MG63 (cell line): ENCODE results near the gene NTM. TPM values are rescaled to one million over a fixed set of nuclear protein-coding genes. Genes with fewer than 3 reads are reported as not detected.
"Not testable (repeated sequence)": the region's sequence is repeated elsewhere in the genome, so short reads cannot be mapped to it uniquely, and the experiment has no call there.

ENCODE experiments used
- DNase-seq: peaks from one replicate; pipeline ENCODE4 v3.0.0-alpha.2; 2020
- H3K27me3 ChIP-seq: fragments of 250-450 bp; sonication (Bioruptor Pico); 2 replicates; pipeline ENCODE4 v1.5.1; 2020; ENCODE audit warnings: mild to moderate bottlenecking, moderate library complexity
- H3K36me3 ChIP-seq: fragments of 250-450 bp; sonication (Bioruptor Pico); 2 replicates; pipeline ENCODE4 v1.5.1; 2020; ENCODE audit warnings: mild to moderate bottlenecking, moderate library complexity
- H3K4me3 ChIP-seq: fragments of 250-450 bp; sonication (Bioruptor Pico); 2 replicates; pipeline ENCODE4 v1.5.1; 2020; ENCODE audit warnings: mild to moderate bottlenecking, moderate library complexity
- H3K9me3 ChIP-seq: fragments of 250-450 bp; sonication (Bioruptor Pico); 2 replicates; pipeline ENCODE4 v1.5.1; 2020; ENCODE audit warnings: mild to moderate bottlenecking, moderate library complexity
- total RNA-seq: library from RNA; depleted of rRNA; stranded (reverse); fragments of >200 nt; shearing (Covaris generic); gene quantifications from 2 replicates; pipeline ENCODE4 v1.2.3, GENCODE V29; 2014; ENCODE audit warnings: low replicate concordance

The NTM gene
- total RNA-seq, 1 experiment from 2014 or later: 4.0 TPM

DNA sequence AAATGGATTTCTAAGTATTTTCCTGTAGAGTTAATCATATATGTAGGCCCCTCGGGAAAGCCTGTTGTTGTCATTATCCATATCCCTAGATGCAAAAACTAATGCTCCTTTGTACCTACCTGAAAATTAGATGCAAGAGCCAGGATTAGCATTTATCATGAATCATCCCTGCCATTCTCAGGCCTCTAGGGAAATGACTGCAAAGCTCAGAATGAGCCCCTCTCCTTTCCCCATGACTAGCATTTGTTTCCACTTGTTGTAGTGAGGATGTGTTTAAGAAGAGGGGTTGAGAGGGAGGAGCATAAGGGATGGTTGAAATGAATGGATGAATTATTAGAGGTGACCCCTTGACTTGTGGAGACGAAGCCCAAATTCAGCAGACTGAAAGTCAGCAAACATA lies 537.9 kb downstream of the NTM start:
- Histone ChIP-seq H3K4me3 (no peak overlapping the region), H3K27me3 (no peaks in the 10 kb centered on the region), H3K36me3 (no peaks in the 10 kb centered on the region), H3K9me3 (no peaks in the 10 kb centered on the region)
- no peak for DNase-seq

GRCh38 chr11:131909426-131910177 lies 539.2 kb downstream of the NTM start:
- H3K27me3 ChIP-seq: no peaks in the 10 kb centered on the region
- DNase-seq: no peak
- H3K9me3 ChIP-seq: no peaks in the 10 kb centered on the region
- H3K4me3 ChIP-seq: no peak overlapping the region
- H3K36me3 ChIP-seq: no peaks in the 10 kb centered on the region

GRCh38 chr11:131910178-131910522 lies 539.7 kb downstream of the NTM start:
- no peaks in the 10 kb centered on the region for H3K9me3 ChIP-seq
- H3K36me3 ChIP-seq: no peaks in the 10 kb centered on the region
- no peaks in the 10 kb centered on the region for H3K27me3 ChIP-seq
- peak overlapping the region; percentile 17; the same call in 1 of the 2 replicates for H3K4me3 ChIP-seq
- DNase-seq: no peak

GRCh38 chr11:131910523-131911387 lies 540.3 kb downstream of the NTM start:
- peak overlapping the region; percentile 70 for H3K4me3 ChIP-seq
- H3K36me3 ChIP-seq: no peaks in the 10 kb centered on the region
- DNase-seq: peak; percentile 53
- no peaks in the 10 kb centered on the region for H3K27me3 ChIP-seq
- H3K9me3 ChIP-seq: no peaks in the 10 kb centered on the region

DNA sequence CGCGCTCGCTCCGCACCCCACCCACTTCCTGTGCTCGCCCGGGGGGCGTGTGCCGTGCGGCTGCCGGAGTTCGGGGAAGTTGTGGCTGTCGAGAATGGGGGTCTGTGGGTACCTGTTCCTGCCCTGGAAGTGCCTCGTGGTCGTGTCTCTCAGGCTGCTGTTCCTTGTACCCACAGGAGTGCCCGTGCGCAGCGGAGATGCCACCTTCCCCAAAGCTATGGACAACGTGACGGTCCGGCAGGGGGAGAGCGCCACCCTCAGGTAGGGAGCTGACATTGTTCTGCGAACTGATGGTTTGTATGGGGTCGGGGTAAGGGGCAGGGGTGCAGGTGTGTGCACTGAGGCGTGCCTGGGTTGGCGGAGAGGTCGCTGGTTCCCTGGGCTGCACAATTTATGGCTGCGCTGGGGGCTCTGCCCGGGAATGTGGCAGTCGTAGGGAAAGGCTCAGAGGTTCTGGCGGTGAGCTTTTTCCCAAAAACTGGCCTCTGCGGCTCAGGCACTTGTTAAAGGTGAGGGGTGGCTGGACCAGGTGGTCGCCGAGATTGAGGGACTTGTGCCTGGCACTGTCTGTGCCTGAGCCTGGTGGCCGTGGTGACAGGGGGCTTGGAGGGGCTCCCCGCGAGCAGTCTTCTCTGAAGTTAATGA lies 541.1 kb downstream of the NTM start:
- DNase-seq: peak; percentile 30
- peak overlapping the region; percentile 70 for H3K4me3 ChIP-seq
- not testable (repeated sequence) for H3K9me3 ChIP-seq

DNA sequence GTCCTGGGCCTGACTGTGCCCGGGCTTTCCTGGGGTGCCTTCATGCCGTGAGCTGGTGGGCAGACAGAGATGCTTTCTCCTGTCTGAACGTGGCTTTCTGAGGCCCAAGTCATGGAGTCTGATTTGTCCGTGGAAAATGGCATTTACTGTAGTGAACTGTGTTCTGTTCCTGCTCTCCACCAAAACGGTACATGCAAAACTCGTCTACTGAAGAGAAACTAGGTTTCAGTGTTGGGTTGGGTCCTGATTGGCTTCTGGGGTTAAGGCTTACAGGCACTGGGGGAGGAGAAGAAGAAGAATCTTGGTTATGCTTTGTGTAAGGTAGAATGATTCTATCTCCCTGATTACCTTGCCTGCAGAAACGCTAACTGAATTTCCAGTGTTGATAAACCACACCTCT lies 541.7 kb downstream of the NTM start:
- no peaks in the 10 kb centered on the region for H3K27me3 ChIP-seq
- no peaks in the 10 kb centered on the region for H3K36me3 ChIP-seq
- H3K9me3 ChIP-seq: no peaks in the 10 kb centered on the region
- no peak overlapping the region; the same call in 1 of the 2 replicates for H3K4me3 ChIP-seq
- DNase-seq: no peak

More for the DNA sequence above, 541.1 kb downstream of the NTM start:
- not testable (repeated sequence) for H3K36me3 ChIP-seq, H3K27me3 ChIP-seq

- H3K4me3 ChIP-seq: no peak overlapping the region
- no peaks in the 10 kb centered on the region for H3K27me3 ChIP-seq
- no peaks in the 10 kb centered on the region for H3K9me3 ChIP-seq
- no peaks in the 10 kb centered on the region for H3K36me3 ChIP-seq
- no peak for DNase-seq
Measured at GRCh38 chr11:131913267-131913666, 542.9 kb downstream of the NTM start.

DNA sequence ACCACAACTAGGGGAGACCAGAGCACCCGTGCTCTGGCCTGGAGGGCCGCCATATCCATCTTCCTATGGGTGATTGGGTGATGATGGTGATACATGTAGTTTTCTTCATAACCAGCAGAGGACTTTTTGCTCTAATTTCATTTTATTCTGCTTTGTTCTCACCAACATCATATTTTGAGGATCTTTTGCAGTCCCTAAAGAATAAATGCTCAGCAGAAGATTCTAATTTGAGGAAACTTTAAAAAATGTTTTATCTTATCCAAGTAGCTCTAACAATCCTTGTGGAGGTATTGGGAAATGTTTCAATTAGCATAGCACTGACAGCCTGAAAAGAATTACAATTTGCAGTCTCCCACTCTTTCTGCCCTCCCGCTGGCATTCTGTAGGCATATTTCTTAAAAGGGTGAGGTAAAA lies 544.0 kb downstream of the NTM start:
- Histone ChIP-seq H3K9me3 (no peaks in the 10 kb centered on the region), H3K36me3 (no peaks in the 10 kb centered on the region), H3K27me3 (no peaks in the 10 kb centered on the region), H3K4me3 (no peak overlapping the region)
- no peak for DNase-seq

- no peaks in the 10 kb centered on the region for H3K36me3 ChIP-seq
- no peaks in the 10 kb centered on the region for H3K27me3 ChIP-seq
- H3K9me3 ChIP-seq: no peaks in the 10 kb centered on the region
- DNase-seq: no peak
- no peak overlapping the region for H3K4me3 ChIP-seq
Measured at GRCh38 chr11:131916638-131917037, 546.2 kb downstream of the NTM start.

GRCh38 chr11:131917634-131918384 lies 547.4 kb downstream of the NTM start:
- Histone ChIP-seq H3K9me3 (no peaks in the 10 kb centered on the region), H3K4me3 (no peak overlapping the region), H3K36me3 (no peaks in the 10 kb centered on the region), H3K27me3 (no peaks in the 10 kb centered on the region)
- no peak for DNase-seq

DNA sequence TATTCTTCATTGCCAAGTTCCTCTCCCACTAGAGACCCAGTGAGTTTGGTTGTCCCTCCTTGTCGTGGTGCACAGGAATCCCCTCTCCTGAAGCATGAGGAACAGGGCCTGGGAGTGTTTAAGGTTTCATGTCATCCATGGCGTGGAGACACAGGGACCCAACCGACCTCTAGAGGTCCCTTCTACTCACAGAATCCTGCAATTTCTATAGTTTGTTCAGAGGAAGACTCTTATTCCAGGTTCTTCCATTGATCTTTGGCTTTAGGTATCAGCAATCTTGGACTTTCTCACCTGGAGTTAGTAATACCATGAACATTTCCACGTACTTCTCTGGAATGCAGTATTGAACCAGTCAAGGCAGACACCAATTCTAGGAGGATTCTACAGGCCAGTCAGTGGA lies 548.2 kb downstream of the NTM start:
- no peaks in the 10 kb centered on the region for H3K36me3 ChIP-seq
- no peak overlapping the region for H3K4me3 ChIP-seq
- H3K9me3 ChIP-seq: no peaks in the 10 kb centered on the region
- DNase-seq: no peak
- H3K27me3 ChIP-seq: no peaks in the 10 kb centered on the region

GRCh38 chr11:131922220-131922619 lies 551.8 kb downstream of the NTM start:
- Histone ChIP-seq H3K27me3 (no peaks in the 10 kb centered on the region), H3K9me3 (no peaks in the 10 kb centered on the region), H3K4me3 (no peak overlapping the region), H3K36me3 (no peaks in the 10 kb centered on the region)
- DNase-seq: peak; percentile 16

DNA sequence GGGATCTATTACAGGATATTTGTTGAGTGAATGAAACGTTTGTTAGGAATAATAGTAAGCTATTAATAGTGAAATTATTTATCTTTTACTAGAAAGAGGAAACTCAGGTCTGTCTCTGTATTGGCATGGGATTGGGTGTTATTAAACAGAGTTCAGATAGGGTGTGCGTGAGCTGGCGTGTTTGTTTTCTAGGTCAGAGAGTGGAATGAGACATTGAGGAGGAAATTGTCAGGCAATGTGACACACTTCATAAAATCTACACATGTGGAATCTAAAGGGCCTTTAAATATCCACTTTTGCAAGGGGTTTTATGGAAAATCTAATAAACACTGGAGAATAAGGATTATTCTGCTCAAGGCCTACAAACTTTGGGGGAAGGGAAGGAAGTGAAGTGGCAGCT lies 552.9 kb downstream of the NTM start:
- Histone ChIP-seq H3K27me3 (no peaks in the 10 kb centered on the region), H3K36me3 (no peaks in the 10 kb centered on the region), H3K9me3 (no peaks in the 10 kb centered on the region), H3K4me3 (no peak overlapping the region)
- DNase-seq: no peak

- no peak for DNase-seq
- H3K27me3 ChIP-seq: no peaks in the 10 kb centered on the region
- H3K9me3 ChIP-seq: no peaks in the 10 kb centered on the region
- no peaks in the 10 kb centered on the region for H3K36me3 ChIP-seq
- H3K4me3 ChIP-seq: no peak overlapping the region
Measured at GRCh38 chr11:131924001-131924400, 553.6 kb downstream of the NTM start.

DNA sequence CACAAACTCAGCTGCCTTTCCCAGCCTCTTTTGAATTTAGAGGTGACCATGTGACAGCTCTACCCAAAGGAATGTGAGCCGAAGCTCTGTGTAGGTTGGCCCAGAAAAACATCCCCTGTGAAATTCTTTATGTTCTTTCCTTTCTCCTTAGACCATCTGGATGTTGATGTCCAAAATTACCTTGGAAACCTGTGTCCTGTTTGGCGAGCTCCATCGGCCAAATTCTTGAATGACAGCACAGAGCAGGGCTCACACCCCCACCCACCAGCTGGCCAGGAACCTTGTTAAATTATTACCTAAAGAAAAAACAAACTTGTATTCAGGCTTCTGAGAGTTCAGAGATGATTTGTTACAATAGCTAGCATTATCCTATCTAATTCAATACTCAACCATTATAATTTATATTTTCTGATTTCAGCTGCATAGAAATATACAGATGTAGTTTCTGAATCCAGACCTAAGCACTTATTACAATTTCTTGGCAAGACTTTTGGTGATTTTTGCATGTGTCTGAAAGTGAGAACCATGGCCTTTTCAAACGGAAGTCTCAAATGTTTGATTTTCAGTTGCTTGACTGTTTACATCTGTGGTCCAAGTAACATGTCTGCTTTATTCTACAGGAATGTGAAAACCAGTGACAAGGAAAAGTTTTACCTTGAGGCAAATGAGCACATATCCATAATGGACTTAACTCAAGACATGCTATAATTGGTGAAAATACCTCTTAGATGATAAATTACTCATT lies 554.2 kb downstream of the NTM start:
- peak; percentile 35 for DNase-seq
- no peaks in the 10 kb centered on the region for H3K27me3 ChIP-seq
- H3K4me3 ChIP-seq: no peak overlapping the region
- H3K9me3 ChIP-seq: no peaks in the 10 kb centered on the region
- no peaks in the 10 kb centered on the region for H3K36me3 ChIP-seq

DNA sequence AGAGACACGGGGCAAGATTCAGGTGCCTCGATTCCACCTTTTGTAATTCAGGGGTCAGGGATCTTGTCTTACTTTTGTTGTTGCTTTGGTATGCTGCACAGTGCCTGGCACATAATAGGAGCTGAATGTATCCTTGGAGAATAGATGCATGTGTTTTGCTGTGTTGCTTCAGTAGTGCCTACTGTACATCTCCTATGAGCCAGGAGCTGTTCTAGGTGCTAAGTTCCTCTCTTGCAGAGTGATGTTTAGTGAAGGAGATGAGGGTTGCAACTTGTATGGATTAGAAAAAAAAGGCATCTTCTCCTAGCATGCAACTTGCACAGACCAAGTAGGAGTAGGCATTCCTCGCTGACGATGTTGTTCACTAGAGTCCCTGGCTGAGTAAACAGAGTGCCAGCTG lies 555.4 kb downstream of the NTM start:
- H3K27me3 ChIP-seq: no peaks in the 10 kb centered on the region
- no peaks in the 10 kb centered on the region for H3K36me3 ChIP-seq
- H3K4me3 ChIP-seq: no peak overlapping the region
- no peaks in the 10 kb centered on the region for H3K9me3 ChIP-seq
- no peak for DNase-seq
